NCI-H1930 (cell line): ENCODE measurements around the gene CCDC7.
"Not testable (repeated sequence)": the region's sequence is repeated elsewhere in the genome, so short reads cannot be mapped to it uniquely, and the experiment has no call there.

ENCODE experiments used
- DNase-seq, 2 experiments: peaks; one replicate each; lab custom pipeline; 2025; lab: John Stamatoyannopoulos, UW

Gene CCDC7

DNA sequence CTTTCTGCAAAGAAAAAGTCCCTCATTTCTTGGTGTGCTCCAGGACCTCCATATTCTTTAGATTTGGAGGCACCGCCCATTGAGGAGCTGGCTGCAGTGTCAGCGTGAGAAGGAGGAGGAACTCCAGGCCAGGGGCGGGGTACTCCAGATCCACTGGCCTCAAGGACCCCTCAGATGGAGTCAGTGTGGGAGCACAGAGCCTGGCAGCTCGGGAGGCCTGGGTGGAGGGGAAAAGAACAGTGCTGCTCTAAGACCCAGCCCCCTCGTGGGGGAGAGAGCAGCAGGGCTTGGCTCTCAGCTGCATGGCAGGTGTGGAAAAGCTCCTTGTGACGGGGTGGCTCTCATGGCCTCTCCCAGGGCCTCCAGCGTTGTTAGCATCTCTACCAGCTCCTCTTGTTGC, 441.5 kb downstream of the CCDC7 start:
- DNase-seq, result no peak

DNA sequence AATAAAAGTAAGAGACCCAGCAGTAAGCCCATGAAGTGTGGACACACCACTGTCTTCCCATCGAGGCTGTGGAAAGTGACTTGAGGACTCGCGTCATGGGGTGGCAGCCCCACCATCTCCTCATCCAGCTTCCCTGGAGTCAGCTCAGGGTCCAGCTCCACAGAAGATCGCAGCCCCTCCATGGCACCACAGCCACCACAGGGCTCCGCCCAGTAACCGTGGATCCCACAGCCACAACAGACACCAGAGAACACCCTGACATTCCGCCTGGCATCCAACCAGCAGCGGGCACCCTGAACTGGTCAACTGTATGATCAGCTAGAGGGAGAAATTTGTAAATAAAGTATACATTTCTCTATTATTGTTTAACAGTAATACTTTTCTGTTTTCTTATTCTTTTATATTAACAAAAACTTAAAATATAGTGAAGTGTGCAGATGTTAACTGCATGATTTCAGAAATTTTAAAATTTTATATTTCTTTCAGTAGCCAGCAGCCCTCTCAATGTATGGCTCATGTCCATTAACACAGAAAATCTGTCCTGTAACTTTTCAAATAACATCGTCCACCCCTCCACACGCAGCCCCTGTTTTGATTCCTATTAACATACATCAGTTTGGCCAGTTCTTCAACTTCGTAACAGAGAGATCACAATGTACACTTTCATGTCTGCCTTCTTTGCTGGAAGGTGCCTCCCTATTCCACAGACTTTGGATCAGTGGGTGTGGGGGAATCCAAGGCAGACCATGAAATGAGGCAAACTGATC, 442.4 kb downstream of the CCDC7 start:
- no peak for DNase-seq

DNA sequence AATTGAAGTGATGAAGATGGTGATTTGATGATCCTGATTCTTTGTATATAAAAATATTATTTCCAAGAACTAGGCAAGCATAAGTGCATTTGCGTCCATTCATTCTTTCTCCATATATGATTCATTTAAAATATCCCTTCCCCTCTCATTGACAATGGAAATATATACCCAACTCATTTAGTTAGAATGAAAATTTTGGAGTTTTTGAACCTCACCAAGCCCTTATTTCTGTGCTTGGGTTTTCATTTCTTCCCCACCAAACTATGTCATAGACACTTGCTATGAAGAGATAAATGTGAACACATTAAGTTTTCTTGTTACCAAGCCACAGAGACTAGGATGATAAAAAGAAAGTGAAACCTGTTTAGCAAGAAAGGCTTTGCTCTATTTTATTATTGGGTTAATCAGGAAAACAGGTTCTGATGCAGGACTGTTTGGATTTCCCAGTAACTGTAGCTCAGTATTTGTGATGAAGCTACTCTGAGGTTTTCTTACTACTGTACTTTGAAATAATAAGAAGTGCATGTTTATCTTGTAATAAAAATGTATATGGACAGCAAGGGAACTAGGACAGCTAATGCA, 443.8 kb downstream of the CCDC7 start:
- no peak for DNase-seq

DNA sequence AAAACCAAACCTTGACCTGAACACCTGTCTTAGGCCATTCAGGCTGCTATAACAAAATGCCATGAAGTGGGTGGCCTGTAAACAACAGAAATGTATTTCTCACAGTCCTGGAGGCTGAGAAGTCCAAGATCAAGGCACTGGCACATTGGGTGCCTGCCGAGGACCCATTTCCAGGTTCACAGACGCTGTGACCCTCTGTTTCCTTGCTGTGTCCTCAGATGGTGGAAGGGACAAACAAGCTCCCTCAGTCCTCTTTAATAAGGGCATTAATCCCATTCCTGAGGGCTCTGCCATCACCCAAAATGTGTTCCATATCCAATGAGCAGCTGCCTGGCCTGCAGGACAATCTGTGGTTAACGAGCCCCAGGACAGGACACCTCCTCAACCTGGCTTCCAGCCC, 444.5 kb downstream of the CCDC7 start:
- no peak for DNase-seq

DNA sequence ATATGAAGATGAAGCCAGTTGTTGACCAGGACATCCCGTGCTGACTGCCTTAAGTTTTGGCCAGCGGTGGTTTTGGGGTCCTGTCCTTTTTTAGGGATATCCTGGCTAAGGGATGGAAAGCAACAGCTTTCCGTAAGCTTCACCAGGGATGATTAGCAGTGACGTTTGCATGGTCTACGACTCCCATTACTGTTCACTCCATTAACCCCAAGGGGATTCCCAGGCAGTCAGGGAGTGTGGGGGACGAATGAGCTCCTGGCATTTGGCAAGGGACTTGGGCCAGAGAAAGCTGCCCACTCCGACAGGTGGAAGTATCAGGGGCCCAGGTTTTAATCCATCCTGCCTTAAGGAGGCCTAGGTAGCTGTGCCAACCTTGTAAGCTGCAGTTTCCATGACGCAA, 445.3 kb downstream of the CCDC7 start:
- no peak for DNase-seq

DNA sequence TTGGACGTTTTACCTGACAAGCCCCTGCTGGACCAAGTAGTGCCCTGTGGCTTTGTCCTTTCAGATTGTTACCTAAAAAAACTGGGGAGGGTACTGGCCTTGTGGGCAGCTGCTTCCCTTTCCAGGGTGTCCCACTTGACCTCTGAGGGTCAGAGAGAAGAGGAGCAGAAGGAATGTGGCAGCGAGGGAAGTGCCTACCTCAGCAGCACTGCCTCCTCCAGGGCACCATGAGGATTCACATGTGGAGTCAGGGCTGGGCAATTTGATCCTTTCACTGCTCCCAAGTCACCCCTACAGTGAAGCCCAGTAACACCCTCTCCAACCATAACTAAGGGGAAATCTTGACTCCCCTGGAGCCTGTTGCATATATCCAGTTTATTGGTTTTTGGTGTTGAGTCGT, 447.5 kb downstream of the CCDC7 start:
- DNase-seq, result no peak

DNA sequence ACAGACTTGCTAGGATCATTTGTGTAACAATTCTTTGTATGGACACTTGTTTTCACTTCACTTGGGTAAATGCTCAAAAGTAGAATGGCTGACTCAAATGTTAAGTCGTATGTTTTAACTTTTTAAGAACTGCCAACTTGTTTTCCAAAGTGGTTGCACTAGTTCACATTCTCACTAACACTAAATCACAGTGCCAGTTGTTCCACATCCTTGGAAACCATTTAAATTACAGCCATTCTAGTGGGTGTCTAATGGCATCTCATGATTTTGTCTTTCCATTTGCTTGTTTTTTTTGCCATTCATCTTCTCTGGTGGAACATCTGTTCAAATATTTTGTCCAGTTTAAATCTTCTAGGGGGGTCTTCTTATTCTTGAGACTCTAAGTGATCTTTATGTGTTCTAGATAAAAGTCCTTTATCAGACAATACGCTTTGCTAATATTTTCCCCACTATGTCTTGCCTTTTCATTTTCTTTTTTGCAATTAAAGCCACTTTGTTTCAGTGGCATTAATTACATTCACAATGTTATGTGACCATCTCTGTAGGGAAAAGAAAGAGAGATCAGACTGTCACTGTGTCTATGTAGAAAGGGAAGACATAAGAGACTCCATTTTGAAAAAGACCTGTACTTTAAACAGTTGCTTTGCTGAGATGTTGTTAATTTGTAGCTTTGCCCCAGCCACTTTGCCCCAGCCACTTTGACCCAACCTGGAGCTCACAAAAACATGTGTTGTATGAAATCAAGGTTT, 448.1 kb downstream of the CCDC7 start:
- DNase-seq, result no peak

DNA sequence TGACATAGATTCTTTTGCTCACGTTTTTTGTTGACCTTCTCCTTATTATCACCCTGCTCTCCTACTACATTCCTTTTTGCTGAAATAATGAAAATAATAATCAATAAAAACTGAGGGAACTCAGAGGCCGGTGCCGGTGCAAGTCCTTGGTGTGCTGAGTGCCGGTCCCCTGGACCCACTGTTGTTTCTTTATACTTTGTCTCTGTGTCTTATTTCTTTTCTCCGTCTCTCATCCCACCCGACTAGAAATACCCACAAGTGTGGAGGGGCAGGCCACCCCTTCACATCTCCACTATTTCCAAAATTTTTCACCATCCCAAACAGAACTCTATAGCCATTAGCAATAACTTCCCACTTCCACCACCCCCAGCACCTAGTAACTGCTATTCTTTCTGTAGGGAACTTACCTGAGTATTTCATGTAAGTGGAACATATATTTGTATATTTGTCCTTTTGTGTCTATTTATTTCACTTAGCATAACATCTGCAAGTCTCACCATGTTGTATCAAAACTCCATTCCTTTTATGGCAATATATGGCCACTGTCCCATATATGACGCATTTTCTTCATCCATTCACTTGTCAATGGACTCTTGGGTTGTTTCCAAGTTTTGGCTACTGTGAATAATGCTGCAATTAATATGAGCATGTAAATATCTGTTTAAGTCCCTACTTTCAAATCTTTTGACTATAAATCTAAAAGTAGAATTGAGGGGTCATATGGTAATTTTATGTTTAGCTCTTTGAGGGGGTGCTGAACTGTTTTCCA, 449.4 kb downstream of the CCDC7 start:
- not testable (repeated sequence) for DNase-seq

DNA sequence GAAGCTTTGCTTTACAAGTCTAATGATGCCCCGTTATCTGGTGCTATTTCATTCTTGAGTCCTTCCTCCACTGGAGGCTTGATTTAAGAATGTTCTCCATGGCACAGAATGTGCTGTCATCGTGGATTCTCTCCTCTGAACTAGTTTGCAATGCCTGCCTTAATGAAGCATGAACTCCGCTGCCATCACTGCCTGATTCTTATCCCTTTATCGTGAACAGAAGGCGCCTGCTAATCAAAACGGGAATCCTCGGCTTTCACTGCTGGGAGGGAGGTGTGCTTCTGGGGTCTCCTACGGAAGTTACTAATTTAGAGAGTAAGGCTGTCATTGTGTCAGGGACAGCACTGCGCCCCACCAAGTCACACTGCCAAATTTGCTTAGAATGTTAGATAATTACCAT, 455.9 kb downstream of the CCDC7 start:
- no peak for DNase-seq

DNA sequence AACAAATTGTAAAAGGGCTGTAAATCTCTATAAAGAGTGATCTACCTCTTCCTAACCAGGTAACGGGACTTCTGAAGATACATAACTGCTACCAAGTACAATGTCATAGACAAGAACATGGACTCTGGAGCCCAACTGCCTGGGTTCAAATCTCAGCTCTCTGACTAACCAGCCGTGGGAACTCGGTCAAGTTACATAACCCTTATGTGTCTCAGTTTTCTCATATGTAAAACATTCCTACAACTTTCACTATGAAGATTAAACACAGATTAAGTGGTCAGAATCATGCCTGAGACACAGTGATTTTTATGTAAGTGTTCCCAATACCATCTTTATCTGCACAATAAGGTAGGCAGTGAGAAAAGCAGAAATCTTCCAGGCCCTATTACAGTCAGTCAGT, 459.5 kb downstream of the CCDC7 start:
- DNase-seq, result no peak

DNA sequence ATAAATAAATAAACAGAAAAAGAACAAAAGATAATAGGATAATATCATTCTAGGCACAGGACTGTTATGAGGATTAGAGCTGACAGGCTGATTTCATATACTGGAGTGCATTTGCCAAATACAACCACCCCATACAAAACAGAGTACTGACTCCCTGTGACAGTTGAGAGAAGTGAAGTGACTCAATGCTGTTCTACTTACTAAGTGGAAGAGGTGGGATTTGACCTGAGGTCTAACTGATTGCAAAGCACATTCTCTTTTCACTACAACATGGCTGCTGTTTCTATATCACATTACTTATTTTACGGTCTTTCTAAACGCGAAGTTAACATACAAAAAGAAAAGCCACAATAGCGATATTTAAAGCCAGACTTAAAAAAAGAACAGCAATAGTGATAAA, 460.7 kb downstream of the CCDC7 start:
- no peak for DNase-seq

DNA sequence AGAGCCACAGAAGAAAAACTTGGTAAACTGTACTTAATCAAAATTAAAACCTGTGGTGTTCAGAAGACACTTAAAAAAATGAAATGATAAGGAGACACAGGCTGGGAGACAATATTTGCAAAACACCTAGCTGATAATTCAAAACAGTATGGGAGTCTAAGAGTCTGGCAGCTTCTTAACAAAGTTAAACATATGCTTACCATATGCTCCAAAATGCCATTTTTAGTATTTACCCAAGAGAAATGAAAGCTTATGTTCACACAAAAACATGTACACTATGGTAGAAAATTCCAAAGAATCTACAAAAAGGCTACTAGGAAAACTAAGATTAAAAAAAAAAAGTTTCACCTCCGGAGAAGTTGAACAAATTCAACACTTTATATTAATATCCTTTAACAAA, 463.5 kb downstream of the CCDC7 start:
- no peak for DNase-seq

DNA sequence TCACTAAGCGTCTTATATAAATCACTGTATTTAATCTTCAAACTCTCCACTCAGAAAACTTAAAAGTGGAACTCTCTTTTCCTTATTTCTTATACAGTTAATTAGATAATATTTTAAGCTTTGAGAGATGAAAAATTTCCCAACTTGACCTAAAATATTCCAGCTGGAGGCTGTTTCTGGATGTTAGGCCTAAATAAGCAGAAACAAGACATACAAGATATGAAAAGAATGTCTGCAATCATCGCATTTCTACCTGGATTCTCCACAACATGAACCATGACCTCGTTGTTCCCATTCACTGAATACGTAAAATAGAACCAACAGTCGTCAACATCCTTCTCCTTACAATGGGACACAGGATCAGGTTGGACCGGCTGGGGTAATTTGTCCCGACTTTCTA, 464.0 kb downstream of the CCDC7 start:
- not testable (repeated sequence) for DNase-seq

DNA sequence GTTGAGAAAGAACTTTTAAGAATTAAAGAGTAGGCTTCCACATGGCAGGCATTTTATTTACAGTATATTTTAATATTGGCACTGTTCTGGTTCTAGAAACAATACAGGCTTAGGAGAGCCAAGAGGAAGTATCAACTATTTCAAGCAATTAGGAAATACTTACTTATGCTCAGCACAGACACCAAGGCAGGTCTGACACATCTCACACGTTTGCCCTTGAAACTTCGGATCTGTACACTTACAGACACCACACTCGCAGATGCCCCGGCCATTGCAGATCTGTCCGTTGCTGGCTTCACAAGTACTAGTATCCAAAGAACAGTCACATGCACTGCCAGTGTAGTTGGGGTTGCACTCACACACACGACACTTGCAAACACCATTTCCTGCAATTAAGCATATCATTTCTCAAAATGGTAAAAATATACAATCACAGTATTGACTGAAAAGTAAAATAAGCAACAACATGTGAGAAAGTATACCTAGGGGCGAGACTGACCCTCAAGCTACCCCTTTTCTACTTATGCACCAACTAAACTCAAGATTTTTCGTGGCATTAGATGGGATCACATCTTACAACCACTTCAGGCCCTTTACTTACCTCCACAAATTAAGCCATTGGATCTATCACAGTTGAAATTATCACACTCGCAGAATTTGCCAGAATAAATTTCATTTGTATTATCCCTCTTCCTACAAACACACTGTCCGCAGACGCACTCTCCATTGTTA, 465.5 kb downstream of the CCDC7 start:
- DNase-seq, result no peak

DNA sequence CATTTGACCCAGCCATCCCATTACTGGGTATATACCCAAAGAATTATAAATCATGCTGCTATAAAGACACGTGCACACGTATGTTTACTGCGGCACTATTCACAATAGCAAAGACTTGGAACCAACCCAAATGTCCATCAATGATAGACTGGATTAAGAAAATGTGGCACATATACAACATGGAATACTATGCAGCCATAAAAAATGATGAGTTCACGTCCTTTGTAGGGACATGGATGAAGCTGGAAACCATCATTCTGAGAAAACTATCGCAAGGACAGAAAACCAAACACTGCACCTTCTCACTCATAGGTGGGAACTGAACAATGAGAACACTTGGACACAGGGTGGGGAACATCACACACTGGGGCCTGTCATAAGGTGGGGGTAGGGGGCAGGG, 471.9 kb downstream of the CCDC7 start:
- DNase-seq, result not testable (repeated sequence)

DNA sequence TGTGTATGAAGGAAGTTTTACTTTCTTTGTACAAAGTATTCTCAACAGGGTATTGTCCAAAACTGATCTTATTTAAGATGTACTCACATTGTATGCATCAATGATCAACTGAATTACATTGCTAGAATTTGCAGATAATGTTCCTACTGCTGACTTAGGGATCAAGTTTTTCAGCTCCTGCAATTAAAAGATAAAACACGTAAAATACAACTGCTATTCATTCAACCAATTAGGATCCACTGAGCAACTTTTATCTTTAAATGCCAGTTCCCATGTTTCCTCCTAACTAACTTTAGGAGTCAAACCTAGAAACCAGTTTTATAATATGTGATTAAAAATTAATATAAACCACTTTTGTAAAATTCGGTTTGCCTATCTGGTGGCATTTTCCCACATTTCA, 476.2 kb downstream of the CCDC7 start:
- DNase-seq, result no peak

DNA sequence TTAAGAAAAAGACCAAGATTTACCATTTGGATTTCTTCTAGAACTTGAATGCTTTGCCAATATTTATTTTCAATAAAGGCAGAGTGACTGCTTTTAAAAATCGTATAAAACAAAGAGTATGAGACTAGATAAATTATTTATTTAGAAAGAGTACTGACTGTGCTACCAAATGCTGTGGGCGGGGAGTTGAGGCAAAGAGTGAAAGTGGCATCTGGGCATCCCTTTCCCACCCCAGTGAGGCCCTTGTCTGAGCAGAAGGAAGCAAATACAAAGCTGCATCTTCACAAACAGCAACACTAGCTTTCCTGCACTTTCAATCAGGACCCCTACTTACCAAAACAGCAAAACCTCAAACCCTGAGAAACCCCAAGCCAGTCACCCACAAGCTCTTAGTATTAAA, 477.2 kb downstream of the CCDC7 start:
- no peak for DNase-seq

DNA sequence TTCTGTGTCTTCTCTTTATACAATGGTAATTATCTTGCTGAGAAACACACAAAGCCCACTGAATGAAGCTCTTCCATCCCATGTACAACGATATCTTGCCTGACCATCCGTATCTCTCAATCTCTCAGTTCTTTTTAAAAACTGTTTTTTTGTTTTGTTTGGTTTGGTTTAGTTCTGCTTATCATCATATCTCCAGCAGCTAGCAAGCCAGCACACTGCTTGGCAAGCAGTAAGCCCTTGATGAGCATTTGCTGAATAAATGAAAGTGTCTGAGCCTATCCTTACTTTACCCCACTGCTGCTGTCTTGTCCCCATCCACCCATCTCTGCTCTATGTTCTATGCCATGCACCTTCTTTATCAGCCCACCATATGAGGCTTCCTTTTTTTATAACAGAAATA, 477.9 kb downstream of the CCDC7 start:
- DNase-seq, result no peak
